H9 (cell line): Measurements from ENCODE around the gene DENND5A. TPM values are rescaled to one million over a fixed set of nuclear protein-coding genes. Genes with fewer than 3 reads are reported as not detected.

Source experiments
- DNase-seq: peaks from one replicate; pipeline ENCODE4 v3.0.0-alpha.2; 2017
- H2AFZ ChIP-seq: one replicate; pipeline ENCODE4 v1.6.1; 2013; ENCODE audit warnings: mild to moderate bottlenecking, low read length, control low read depth, moderate library complexity
- H2AK5ac ChIP-seq: 2 replicates; pipeline ENCODE4 v1.6.1; 2013; ENCODE audit warnings: low read length, control low read depth, mixed read lengths; ENCODE audit not compliant: insufficient read length
- H2BK120ac ChIP-seq: one replicate; pipeline ENCODE4 v1.6.1; 2013; ENCODE audit warnings: low read depth, mild to moderate bottlenecking, low read length, control low read depth, inconsistent platforms; ENCODE audit not compliant: poor library complexity, severe bottlenecking
- H2BK12ac ChIP-seq: 2 replicates; pipeline ENCODE4 v1.6.1; 2013; ENCODE audit warnings: low read length, control low read depth, mixed read lengths, low read depth; ENCODE audit not compliant: insufficient read length
- H2BK15ac ChIP-seq: 2 replicates; pipeline ENCODE4 v1.6.1; 2013; ENCODE audit warnings: low read depth, low read length, control low read depth
- H2BK20ac ChIP-seq: one replicate; pipeline ENCODE4 v1.6.1; 2013; ENCODE audit warnings: low read depth, mild to moderate bottlenecking, low read length, control low read depth, inconsistent platforms; ENCODE audit not compliant: poor library complexity, severe bottlenecking
- H2BK5ac ChIP-seq: 2 replicates; pipeline ENCODE4 v1.6.1; 2013; ENCODE audit warnings: low read length, control low read depth, mixed read lengths; ENCODE audit not compliant: insufficient read length
- H3K14ac ChIP-seq: 2 replicates; pipeline ENCODE4 v1.6.1; 2013; ENCODE audit warnings: low read length, control low read depth; ENCODE audit not compliant: insufficient read depth
- H3K18ac ChIP-seq: 2 replicates; pipeline ENCODE4 v1.6.1; 2013; ENCODE audit warnings: low read depth, mild to moderate bottlenecking, mixed read lengths, low read length, control low read depth; ENCODE audit not compliant: insufficient read length
- H3K23ac ChIP-seq: 2 replicates; pipeline ENCODE4 v1.6.1; 2013; ENCODE audit warnings: low read length, control low read depth, mixed read lengths, low read depth; ENCODE audit not compliant: insufficient read length
- H3K23me2 ChIP-seq: 2 replicates; pipeline ENCODE4 v1.6.1; 2013; ENCODE audit warnings: low read depth, mild to moderate bottlenecking, mixed read lengths, low read length, control low read depth; ENCODE audit not compliant: insufficient read length, poor library complexity, severe bottlenecking
- H3K27ac ChIP-seq: 2 replicates; pipeline ENCODE4 v1.5.1; 2013; ENCODE audit warnings: low read length, control low read depth, mixed read lengths, low read depth; ENCODE audit not compliant: insufficient read length
- H3K27me3 ChIP-seq: 2 replicates; pipeline ENCODE4 v1.6.1; 2013; ENCODE audit warnings: low read length, control low read depth, inconsistent platforms; ENCODE audit not compliant: insufficient read depth
- H3K4ac ChIP-seq: 2 replicates; pipeline ENCODE4 v1.6.1; 2013; ENCODE audit warnings: low read depth, mild to moderate bottlenecking, control low read depth, inconsistent platforms, low read length, moderate library complexity
- H3K4me1 ChIP-seq: 2 replicates; pipeline ENCODE4 v1.6.1; 2013; ENCODE audit warnings: low read length, control low read depth, inconsistent platforms; ENCODE audit not compliant: insufficient read depth
- H3K4me2 ChIP-seq: 2 replicates; pipeline ENCODE4 v1.6.1; 2013; ENCODE audit warnings: low read length, control low read depth, mixed read lengths; ENCODE audit not compliant: insufficient read length, insufficient read depth
- H3K56ac ChIP-seq: 2 replicates; pipeline ENCODE4 v1.6.1; 2013; ENCODE audit warnings: low read depth, mild to moderate bottlenecking, mixed read lengths, low read length, control low read depth; ENCODE audit not compliant: insufficient read length
- H3K79me1 ChIP-seq: 2 replicates; pipeline ENCODE4 v1.6.1; 2013; ENCODE audit warnings: low read depth, mild to moderate bottlenecking, moderate library complexity, low read length, control low read depth, inconsistent platforms; ENCODE audit not compliant: insufficient read depth, poor library complexity, severe bottlenecking
- H3K79me2 ChIP-seq: 2 replicates; pipeline ENCODE4 v1.6.1; 2013; ENCODE audit warnings: low read length, control low read depth, inconsistent platforms; ENCODE audit not compliant: insufficient read depth
- H3K9ac ChIP-seq: 2 replicates; pipeline ENCODE4 v1.6.1; 2013; ENCODE audit warnings: low read length, control low read depth, mixed read lengths; ENCODE audit not compliant: insufficient read length; ENCODE audit errors: extremely low read depth
- H3K9me3 ChIP-seq: one replicate; pipeline ENCODE4 v1.6.1; 2013; ENCODE audit warnings: low read depth, low read length, inconsistent platforms; ENCODE audit not compliant: control insufficient read depth
- H3T11ph ChIP-seq: one replicate; pipeline ENCODE4 v1.6.1; 2013; ENCODE audit warnings: mild to moderate bottlenecking, low read length, control low read depth, inconsistent platforms
- H4K20me1 ChIP-seq: one replicate; pipeline ENCODE4 v1.6.1; 2013; ENCODE audit not compliant: control insufficient read depth, insufficient read length, insufficient read depth
- H4K5ac ChIP-seq: 2 replicates; pipeline ENCODE4 v1.6.1; 2013; ENCODE audit warnings: low read depth, mild to moderate bottlenecking, mixed read lengths, low read length, control low read depth; ENCODE audit not compliant: insufficient read length
- H4K8ac ChIP-seq: replicated peaks from 2 replicates; pipeline ENCODE4 v1.6.1; 2013; ENCODE audit warnings: low read length, control low read depth, mixed read lengths, low read depth; ENCODE audit not compliant: insufficient read length
- H4K91ac ChIP-seq: 2 replicates; pipeline ENCODE4 v1.6.1; 2013; ENCODE audit warnings: low read depth, mild to moderate bottlenecking, moderate library complexity, mixed read lengths, low read length, control low read depth; ENCODE audit not compliant: insufficient read length
- H3K27ac Mint-ChIP-seq, 3 experiments: 2 replicates in 2 of 3; 3 replicates in 1 of 3; pipeline ENCODE4 v1.8.0; 2020 to 2021; ENCODE audit warnings: mixed read lengths in 3 of 3, mild to moderate bottlenecking in 1 of 3, moderate library complexity in 1 of 3
- H3K27me3 Mint-ChIP-seq: 2 replicates; pipeline ENCODE4 v1.8.0; 2021; ENCODE audit warnings: low read depth, mild to moderate bottlenecking, moderate library complexity, mixed read lengths
- H3K36me3 Mint-ChIP-seq, 3 experiments: 2 replicates in 2 of 3; 3 replicates in 1 of 3; pipeline ENCODE4 v1.8.0; 2020 to 2021; ENCODE audit warnings: low read depth in 3 of 3, mixed read lengths in 3 of 3; ENCODE audit not compliant: insufficient read depth in 1 of 3
- H3K4me1 Mint-ChIP-seq, 2 experiments: 2 replicates each; pipeline ENCODE4 v1.8.0; 2020; ENCODE audit warnings: mixed read lengths in 2 of 2
- H3K4me3 Mint-ChIP-seq, 2 experiments: 2 replicates in 1 of 2; 3 replicates in 1 of 2; pipeline ENCODE4 v1.8.0; 2020 to 2021; ENCODE audit warnings: mild to moderate bottlenecking in 2 of 2, mixed read lengths in 2 of 2, moderate library complexity in 1 of 2
- H3K9me3 Mint-ChIP-seq, 2 experiments: 2 replicates in 1 of 2; 3 replicates in 1 of 2; pipeline ENCODE4 v1.8.0; 2020; ENCODE audit warnings: mild to moderate bottlenecking in 2 of 2, mixed read lengths in 2 of 2, moderate library complexity in 1 of 2
- WGBS: extraction: QIAGEN DNeasy Blood & Tissue Kit; methylation state at CpG from one replicate; pipeline ENCODE4 v1.1.7; 2013; ENCODE audit warnings: missing lambda C conversion rate, low lambda C conversion rate, mixed read lengths; ENCODE audit not compliant: insufficient read length; ENCODE audit errors: extremely low coverage; 5-methylcytosine and 5-hydroxymethylcytosine counted together
- total RNA-seq: library from RNA; stranded (reverse); gene quantifications from 2 replicates; pipeline ENCODE4 v1.2.1, GENCODE V29; 2021
- TF ChIP-seq, protein P1 (sequence below): fragments of 200-600 bp; sonication (generic); conservative IDR thresholded peaks from 3 replicates; pipeline ENCODE4 v1.8.0; 2021; ENCODE audit warnings: antibody characterized with exemption, mild to moderate bottlenecking

DENND5A gene
- total RNA-seq, 1 experiment from 2014 or later: 59.6 TPM

DNA sequence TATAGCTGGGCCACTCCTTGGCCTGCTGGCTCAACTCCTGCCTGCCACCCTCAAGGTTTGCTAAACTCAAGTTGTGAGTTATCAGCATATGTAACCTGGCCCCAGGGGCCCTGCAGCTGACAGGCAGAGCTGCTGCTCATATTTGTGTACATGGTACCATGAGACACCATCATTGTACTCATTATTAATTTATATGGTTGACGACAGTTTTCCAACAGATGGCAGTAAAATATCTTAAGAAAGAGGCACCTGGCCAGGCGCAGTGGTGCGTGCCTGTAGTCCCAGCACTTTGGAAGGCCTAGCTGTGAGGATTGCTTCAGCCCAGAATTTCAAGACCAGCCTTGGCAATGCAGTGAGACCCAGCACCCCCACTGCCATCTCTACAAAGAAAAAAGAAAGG, 11.4 kb upstream of the DENND5A start:
- no peaks in the 10 kb centered on the region for H3K27me3 ChIP-seq
- no peaks in the 10 kb centered on the region for H4K20me1 ChIP-seq
- H3K4me2 ChIP-seq: no peak overlapping the region
- H3K27me3 Mint-ChIP-seq: no peaks in the 10 kb centered on the region
- peak; percentile 18 for DNase-seq
- no peak overlapping the region for H3K4me3 Mint-ChIP-seq
- no peak overlapping the region for H3K14ac ChIP-seq
- H4K8ac ChIP-seq: no peak overlapping the region
- no peak overlapping the region for H4K91ac ChIP-seq
- no peaks in the 10 kb centered on the region for H3K23me2 ChIP-seq
- no peak overlapping the region for H3K27ac ChIP-seq
- TF ChIP-seq, protein P1, sequence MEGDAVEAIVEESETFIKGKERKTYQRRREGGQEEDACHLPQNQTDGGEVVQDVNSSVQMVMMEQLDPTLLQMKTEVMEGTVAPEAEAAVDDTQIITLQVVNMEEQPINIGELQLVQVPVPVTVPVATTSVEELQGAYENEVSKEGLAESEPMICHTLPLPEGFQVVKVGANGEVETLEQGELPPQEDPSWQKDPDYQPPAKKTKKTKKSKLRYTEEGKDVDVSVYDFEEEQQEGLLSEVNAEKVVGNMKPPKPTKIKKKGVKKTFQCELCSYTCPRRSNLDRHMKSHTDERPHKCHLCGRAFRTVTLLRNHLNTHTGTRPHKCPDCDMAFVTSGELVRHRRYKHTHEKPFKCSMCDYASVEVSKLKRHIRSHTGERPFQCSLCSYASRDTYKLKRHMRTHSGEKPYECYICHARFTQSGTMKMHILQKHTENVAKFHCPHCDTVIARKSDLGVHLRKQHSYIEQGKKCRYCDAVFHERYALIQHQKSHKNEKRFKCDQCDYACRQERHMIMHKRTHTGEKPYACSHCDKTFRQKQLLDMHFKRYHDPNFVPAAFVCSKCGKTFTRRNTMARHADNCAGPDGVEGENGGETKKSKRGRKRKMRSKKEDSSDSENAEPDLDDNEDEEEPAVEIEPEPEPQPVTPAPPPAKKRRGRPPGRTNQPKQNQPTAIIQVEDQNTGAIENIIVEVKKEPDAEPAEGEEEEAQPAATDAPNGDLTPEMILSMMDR: no peak
- H3T11ph ChIP-seq: no peak overlapping the region
- H3K36me3 Mint-ChIP-seq: peaks cover 13 to 19% (median 14%) of the 10 kb centered on the region in 3 experiments; a peak in 6 of 7 replicates
- H3K18ac ChIP-seq: no peak overlapping the region
- H2BK5ac ChIP-seq: no peak overlapping the region
- H2AFZ ChIP-seq: no peak overlapping the region
- no peak overlapping the region for H2AK5ac ChIP-seq
- no peaks in the 10 kb centered on the region for H3K9me3 Mint-ChIP-seq
- 0 out of 7 replicates have a peak overlapping the region, but pooled peaks of 1 of the 3 experiments have one; percentile 40 for H3K27ac Mint-ChIP-seq
- H2BK120ac ChIP-seq: no peak overlapping the region
- H3K4me1 Mint-ChIP-seq: no peaks in the 10 kb centered on the region
- H3K56ac ChIP-seq: no peak overlapping the region
- no peak overlapping the region for H2BK15ac ChIP-seq
- H3K9me3 ChIP-seq: no peaks in the 10 kb centered on the region
- no peaks in the 10 kb centered on the region for H3K79me2 ChIP-seq
- no peak overlapping the region for H3K23ac ChIP-seq
- no peaks in the 10 kb centered on the region for H3K4me1 ChIP-seq
- no peak overlapping the region for H2BK20ac ChIP-seq
- H3K9ac ChIP-seq: no peak overlapping the region
- no CpG with 5 or more reads among the region's 3 CpGs for WGBS
- H4K5ac ChIP-seq: no peak overlapping the region
- no peak overlapping the region for H2BK12ac ChIP-seq
- H3K4ac ChIP-seq: no peak overlapping the region
- no peaks in the 10 kb centered on the region for H3K79me1 ChIP-seq
